ENCODE results near the gene INSYN2B. TPM values are rescaled to one million over a fixed set of nuclear protein-coding genes. Genes with fewer than 3 reads are reported as not detected.

The INSYN2B gene
- total and polyA plus RNA-seq, 11 donors, result 0.12 to 0.59 (median 0.17) TPM; not detected in 6

DNA sequence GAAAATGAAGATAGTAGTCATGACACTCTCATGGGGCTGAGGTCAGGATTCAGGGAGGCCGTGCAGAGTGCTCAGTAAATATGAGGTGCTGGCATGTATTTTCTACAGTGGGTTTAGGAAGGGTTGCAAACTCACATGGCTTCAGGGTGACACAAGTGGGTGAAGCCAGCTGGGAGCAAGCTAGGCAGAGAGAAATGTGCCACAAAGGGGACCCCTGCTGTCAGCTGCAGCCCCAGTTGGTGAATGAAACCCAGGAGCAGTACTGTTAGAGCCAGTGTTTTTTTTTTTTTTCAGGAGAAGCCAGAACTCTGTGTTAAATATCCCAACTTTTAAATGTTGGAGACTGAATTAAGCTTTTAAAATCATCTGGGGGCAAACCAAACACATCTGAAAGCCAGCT is 75.3 kb downstream of the INSYN2B start:
- H3K27me3 ChIP-seq, result peaks cover 0 to 3% (median 0%) of the 10 kb centered on the region in 9 donors
- DNase-seq (no peak), ATAC-seq (no peak)
- 75 to 100% (median 91%) methylated on average over 1 of the region's 1 CpG for WGBS, 4 donors
- no peak overlapping the region for H3K4me3 ChIP-seq
- no peak overlapping the region for H3K27ac ChIP-seq
- TF ChIP-seq, protein P1, sequence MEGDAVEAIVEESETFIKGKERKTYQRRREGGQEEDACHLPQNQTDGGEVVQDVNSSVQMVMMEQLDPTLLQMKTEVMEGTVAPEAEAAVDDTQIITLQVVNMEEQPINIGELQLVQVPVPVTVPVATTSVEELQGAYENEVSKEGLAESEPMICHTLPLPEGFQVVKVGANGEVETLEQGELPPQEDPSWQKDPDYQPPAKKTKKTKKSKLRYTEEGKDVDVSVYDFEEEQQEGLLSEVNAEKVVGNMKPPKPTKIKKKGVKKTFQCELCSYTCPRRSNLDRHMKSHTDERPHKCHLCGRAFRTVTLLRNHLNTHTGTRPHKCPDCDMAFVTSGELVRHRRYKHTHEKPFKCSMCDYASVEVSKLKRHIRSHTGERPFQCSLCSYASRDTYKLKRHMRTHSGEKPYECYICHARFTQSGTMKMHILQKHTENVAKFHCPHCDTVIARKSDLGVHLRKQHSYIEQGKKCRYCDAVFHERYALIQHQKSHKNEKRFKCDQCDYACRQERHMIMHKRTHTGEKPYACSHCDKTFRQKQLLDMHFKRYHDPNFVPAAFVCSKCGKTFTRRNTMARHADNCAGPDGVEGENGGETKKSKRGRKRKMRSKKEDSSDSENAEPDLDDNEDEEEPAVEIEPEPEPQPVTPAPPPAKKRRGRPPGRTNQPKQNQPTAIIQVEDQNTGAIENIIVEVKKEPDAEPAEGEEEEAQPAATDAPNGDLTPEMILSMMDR (IDR thresholded peaks at IDR 0.05), result no peak
- TF ChIP-seq POLR2A (IDR thresholded peaks at IDR 0.05), result no peak
- no peaks in the 10 kb centered on the region for H3K9me3 ChIP-seq
- H3K36me3 ChIP-seq, result no peaks in the 10 kb centered on the region
- H3K4me1 ChIP-seq, result no peaks in the 10 kb centered on the region
- intact Hi-C loops (cut with DNase I), result no loop called here

DNA sequence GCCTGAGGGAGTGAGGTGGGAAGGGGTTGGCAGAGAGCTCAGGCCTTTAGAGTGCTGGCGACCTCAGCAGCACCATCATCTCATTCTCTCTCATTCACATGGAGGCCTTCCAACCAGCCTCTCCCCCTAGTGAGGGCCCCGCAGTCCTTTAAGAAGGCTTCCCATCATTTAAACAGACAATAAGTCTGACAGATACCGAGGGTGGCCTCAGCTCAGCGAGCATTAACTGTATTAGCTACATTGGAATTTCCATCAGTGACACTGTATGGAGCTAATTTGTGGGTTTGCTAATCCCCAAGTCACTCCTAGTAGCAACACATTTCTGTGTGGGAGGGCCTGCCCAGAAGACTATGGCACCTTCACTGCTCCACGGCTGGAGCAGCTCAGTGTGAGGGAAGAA is 75.8 kb downstream of the INSYN2B start:
- no peak for DNase-seq
- peaks cover 0 to 3% (median 0%) of the 10 kb centered on the region in 9 donors for H3K27me3 ChIP-seq
- H3K9me3 ChIP-seq, result no peaks in the 10 kb centered on the region
- intact Hi-C loops (cut with DNase I), result no loop called here
- no peak overlapping the region for H3K27ac ChIP-seq
- no peak for TF ChIP-seq POLR2A (IDR thresholded peaks at IDR 0.05)
- TF ChIP-seq, protein P1 (IDR thresholded peaks at IDR 0.05), result no peak
- H3K4me3 ChIP-seq, result no peak overlapping the region
- no peaks in the 10 kb centered on the region for H3K36me3 ChIP-seq
- no peaks in the 10 kb centered on the region for H3K4me1 ChIP-seq
- no peak for ATAC-seq
- WGBS, 4 donors, result 60 to 79% (median 68%) methylated on average over 5 of the region's 5 CpGs

DNA sequence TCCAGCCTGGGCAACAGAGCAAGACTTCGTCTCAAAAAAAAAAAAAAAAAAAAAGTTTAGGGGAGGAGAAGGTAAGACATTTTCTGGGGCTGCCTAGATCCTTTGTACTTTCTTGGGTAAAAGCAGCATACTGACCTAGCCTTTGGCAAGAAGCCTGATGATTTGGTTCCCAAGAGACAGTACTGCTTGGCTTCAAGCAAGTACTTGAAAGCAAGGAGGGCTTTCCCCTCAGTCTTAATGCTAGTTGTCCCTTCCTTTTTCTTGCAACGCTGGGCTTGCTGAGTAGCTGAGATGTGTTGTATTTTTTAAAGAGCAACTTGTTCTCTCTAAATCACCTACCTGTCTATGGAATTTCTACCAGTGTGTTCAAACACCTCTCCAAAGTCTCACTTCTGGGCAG is 76.2 kb downstream of the INSYN2B start:
- DNase-seq (no peak), ATAC-seq (no peak)
- WGBS, 4 donors, result 65 to 72% (median 68%) methylated on average over 2 of the region's 2 CpGs
- TF ChIP-seq, protein P1 (IDR thresholded peaks at IDR 0.05), result no peak
- no peak for TF ChIP-seq POLR2A (IDR thresholded peaks at IDR 0.05)
- no peak overlapping the region for H3K4me3 ChIP-seq
- H3K27ac ChIP-seq, result no peak overlapping the region
- intact Hi-C loops (cut with DNase I), result no loop called here
- peaks cover 0 to 3% (median 0%) of the 10 kb centered on the region in 9 donors for H3K27me3 ChIP-seq
- no peaks in the 10 kb centered on the region for H3K4me1 ChIP-seq
- H3K36me3 ChIP-seq, result no peaks in the 10 kb centered on the region
- no peaks in the 10 kb centered on the region for H3K9me3 ChIP-seq

DNA sequence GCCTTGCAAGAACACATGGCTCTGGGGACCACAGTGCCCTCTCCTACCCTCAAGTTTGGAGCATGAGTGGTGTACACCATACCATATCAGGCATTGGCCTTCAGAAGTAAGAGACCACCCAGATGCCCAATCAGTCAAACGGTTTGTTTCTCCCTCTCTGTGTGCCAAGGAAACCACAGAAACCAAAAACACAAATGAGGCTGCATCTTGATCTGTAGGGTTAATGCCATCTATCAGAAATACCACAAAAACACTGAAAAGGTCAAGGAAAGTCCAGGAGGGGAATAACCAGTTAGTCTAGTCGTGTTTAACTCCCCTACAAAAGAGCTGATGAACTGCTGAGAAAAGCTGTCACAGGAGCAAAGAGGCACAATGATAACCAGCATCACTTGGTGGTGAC is 78.4 kb downstream of the INSYN2B start:
- TF ChIP-seq, protein P1 (IDR thresholded peaks at IDR 0.05), result no peak
- TF ChIP-seq POLR2A (IDR thresholded peaks at IDR 0.05), result no peak
- intact Hi-C loops (cut with DNase I), result no loop called here
- no peak for ATAC-seq

More for the DNA sequence above, 78.4 kb downstream of the INSYN2B start:
- Histone ChIP-seq H3K27ac (no peak overlapping the region), H3K4me3 (no peak overlapping the region), H3K9me3 (no peaks in the 10 kb centered on the region), H3K4me1 (no peaks in the 10 kb centered on the region), H3K27me3 (peaks cover 0 to 11% (median 0%) of the 10 kb centered on the region in 9 donors), H3K36me3 (no peaks in the 10 kb centered on the region)
- WGBS, 4 donors, result 50 to 68% (median 54%) methylated on average over 2 of the region's 2 CpGs
- DNase-seq, result no peak

Data from heart left ventricle (tissue), 16 donors.